Testis (tissue), 3 donors: ENCODE data around the gene CAPRIN1. TPM values are rescaled to one million over a fixed set of nuclear protein-coding genes. Genes with fewer than 3 reads are reported as not detected.

Experiments used
- DNase-seq: peaks from one replicate; pipeline ENCODE4 v3.0.0-alpha.2; 2019
- H3K27ac ChIP-seq, 2 donors: fragments of 200-600 bp; sonication (generic); one replicate each; pipeline ENCODE4 v1.5.1; 2019
- H3K27me3 ChIP-seq: fragments of 200-600 bp; sonication (generic); one replicate; pipeline ENCODE4 v1.5.1; 2019
- H3K36me3 ChIP-seq: fragments of 200-600 bp; sonication (generic); one replicate; pipeline ENCODE4 v1.5.1; 2017; ENCODE audit warnings: low read depth; ENCODE audit errors: missing control alignments
- H3K4me1 ChIP-seq: fragments of 200-600 bp; sonication (generic); one replicate; pipeline ENCODE4 v1.5.1; 2019
- H3K4me3 ChIP-seq, 2 donors: fragments of 200-600 bp; sonication (generic); one replicate each; pipeline ENCODE4 v1.5.1; 2017 to 2019
- H3K9me3 ChIP-seq: fragments of 200-600 bp; sonication (generic); one replicate; pipeline ENCODE4 v1.5.1; 2017
- POLR2A ChIP-seq: fragments of 450-650 bp; IDR thresholded peaks from one replicate; pipeline ENCODE4 v1.6.1; 2017; ENCODE audit warnings: antibody characterized with exemption, mild to moderate bottlenecking, moderate library complexity
- WGBS, 2 donors: methylation state at CpG; one replicate each; pipeline ENCODE4 v1.1.5; 2018; 5-methylcytosine and 5-hydroxymethylcytosine counted together
- intact Hi-C: fragments of 100-400 bp; cut with DNase I; formaldehyde crosslinking; loops from one replicate; pipeline ENCODE4 v1.15.1; 2023; ENCODE audit warnings: low total_unique reads
- polyA plus RNA-seq: library from polyadenylated mRNA; stranded (reverse); fragments of 350-450 nt; fragmentation: Illumina TruSeq; extraction: RNeasy Lipid Tissue Mini Kit (QIAGEN cat#74804); gene quantifications from one replicate; pipeline ENCODE4 v1.2.3, GENCODE V29; 2014; ENCODE audit warnings: low read depth, low replicate concordance; ENCODE audit not compliant: insufficient read depth
- total RNA-seq, 2 donors: library from RNA; depleted of rRNA; stranded (reverse); fragments of >200 nt; gene quantifications; one replicate each; pipeline ENCODE4 v1.2.3, GENCODE V29; 2016
- TF ChIP-seq, protein P1 (sequence below), 3 experiments: fragments of 450-650 bp in 2 of 3; fragments of 200-600 bp in 1 of 3; sonication (generic) in 1 of 3; IDR thresholded peaks; one replicate each; pipeline ENCODE4 v1.5.1; 2016 to 2019; ENCODE audit warnings: antibody characterized with exemption in 3 of 3, mild to moderate bottlenecking in 2 of 3, moderate library complexity in 1 of 3

CAPRIN1 gene
- total and polyA plus RNA-seq, 3 donors from 2014 or later: 281 to 419 (median 377) TPM

DNA sequence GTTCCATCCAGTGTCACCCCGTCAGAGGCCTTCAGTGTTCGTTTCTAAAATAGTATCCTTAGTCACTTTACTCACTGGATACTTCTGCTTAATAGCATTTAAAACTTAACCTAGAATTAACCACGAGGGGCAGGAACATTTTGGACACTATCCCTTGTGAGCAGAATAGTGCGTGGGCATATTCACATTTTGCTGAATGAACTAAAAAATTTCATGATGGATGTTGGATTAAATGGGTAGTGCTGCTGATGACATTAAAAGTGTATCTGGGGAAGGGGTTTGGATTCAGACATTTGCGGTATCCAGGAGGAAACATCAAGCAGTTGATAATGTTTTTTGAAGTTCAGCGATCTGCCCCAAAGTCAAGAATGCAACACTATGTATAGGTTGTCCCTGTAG is 53.1 kb downstream of the CAPRIN1 start:
- peak overlapping the region; percentile 82 to 95 for H3K27ac ChIP-seq
- H3K36me3 ChIP-seq: no peaks in the 10 kb centered on the region
- peak overlapping the region; percentile 87 to 96 for H3K4me3 ChIP-seq
- no peak for TF ChIP-seq POLR2A
- TF ChIP-seq, protein P1, sequence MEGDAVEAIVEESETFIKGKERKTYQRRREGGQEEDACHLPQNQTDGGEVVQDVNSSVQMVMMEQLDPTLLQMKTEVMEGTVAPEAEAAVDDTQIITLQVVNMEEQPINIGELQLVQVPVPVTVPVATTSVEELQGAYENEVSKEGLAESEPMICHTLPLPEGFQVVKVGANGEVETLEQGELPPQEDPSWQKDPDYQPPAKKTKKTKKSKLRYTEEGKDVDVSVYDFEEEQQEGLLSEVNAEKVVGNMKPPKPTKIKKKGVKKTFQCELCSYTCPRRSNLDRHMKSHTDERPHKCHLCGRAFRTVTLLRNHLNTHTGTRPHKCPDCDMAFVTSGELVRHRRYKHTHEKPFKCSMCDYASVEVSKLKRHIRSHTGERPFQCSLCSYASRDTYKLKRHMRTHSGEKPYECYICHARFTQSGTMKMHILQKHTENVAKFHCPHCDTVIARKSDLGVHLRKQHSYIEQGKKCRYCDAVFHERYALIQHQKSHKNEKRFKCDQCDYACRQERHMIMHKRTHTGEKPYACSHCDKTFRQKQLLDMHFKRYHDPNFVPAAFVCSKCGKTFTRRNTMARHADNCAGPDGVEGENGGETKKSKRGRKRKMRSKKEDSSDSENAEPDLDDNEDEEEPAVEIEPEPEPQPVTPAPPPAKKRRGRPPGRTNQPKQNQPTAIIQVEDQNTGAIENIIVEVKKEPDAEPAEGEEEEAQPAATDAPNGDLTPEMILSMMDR (IDR thresholded peaks at IDR 0.05): no peak
- H3K4me1 ChIP-seq: peaks cover 6% of the 10 kb centered on the region
- intact Hi-C loops: no loop called here
- 7 to 10% methylated on average over 6 of the region's 6 CpGs for WGBS, 2 donors
- H3K9me3 ChIP-seq: no peaks in the 10 kb centered on the region
- DNase-seq: no peak
- H3K27me3 ChIP-seq: no peaks in the 10 kb centered on the region

DNA sequence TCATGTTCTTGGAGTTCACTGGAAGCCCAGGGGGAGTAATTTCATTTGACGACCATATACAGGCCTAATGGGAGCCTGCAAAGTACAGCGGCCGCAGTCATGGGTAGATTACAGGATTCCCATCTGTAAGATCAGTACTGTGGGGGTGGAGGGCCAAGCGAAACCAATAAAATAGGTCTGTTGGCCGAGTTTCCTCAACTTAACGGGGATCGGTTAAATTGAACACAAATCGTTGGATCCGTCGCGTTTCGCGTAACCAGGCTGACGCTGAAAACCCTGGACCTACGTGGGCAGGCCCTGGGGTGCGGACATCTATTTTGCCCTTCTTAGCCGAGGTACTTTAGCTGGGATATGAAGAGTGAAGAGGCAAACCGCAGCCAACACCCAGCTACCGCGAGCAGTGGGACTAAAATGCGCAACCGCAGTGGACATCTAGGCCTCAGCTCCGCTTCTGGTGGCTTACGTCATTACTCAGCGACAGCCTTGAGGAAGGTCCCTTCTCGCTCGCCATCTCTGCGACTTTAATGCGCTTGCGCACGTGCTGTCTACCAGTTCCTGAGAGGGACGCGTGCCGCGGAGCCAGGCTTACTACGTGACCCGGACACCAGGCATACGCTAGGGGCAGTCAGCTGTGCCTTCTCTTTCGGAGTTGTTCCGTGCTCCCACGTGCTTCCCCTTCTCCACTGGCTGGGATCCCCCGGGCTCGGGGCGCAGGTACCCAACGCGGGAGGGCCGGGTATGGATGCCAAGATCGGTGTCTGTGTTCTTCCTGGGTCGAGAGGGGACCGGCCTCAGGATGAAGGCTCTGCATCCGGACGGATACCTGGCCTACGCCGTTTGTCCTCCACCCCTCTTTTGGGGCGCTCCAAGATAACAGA is 53.8 kb downstream of the CAPRIN1 start, which contains the start of gene NAT10:
TSS of gene NAT10 (plus strand) at position 551 of the 878 bp plus-strand sequence. CDS start 2,597 bp downstream, outside the sequence.
- Histone ChIP-seq H3K36me3 (no peaks in the 10 kb centered on the region), H3K9me3 (no peaks in the 10 kb centered on the region)
- intact Hi-C loops: no loop called here

DNA sequence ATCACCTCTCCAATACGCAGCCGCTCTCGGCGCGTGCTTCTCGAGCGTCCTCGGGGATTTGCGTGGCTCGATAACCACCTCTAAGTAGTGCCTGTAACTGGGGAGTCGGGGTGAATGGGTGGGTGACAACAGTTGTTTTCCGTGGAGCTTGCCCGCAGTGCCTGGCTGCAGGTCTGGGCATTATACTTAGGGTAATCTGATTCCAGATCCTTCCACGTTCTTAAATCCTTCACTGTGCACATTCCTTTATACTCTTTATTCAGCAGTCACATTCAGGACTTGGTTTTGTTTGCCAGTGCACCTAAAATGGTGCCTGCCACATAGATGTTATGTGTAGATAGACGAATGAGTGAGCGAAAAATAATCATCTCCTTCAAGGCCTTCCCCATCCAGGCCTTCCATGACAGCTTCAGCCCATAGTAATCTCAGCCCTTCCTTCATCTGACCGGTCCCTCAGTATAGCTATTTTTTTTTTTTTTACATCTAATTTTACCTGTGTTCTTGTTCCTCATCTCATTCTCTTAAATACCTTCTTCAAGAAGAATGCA is 54.5 kb downstream of the CAPRIN1 start:
- no peak for TF ChIP-seq POLR2A
- H3K36me3 ChIP-seq: no peaks in the 10 kb centered on the region
- 1 to 2% methylated on average over 8 to 17 of the region's 17 CpGs for WGBS, 2 donors
- peak overlapping the region; percentile 87 to 96 for H3K4me3 ChIP-seq
- peak overlapping the region; percentile 82 to 95 for H3K27ac ChIP-seq
- H3K9me3 ChIP-seq: no peaks in the 10 kb centered on the region
- no peaks in the 10 kb centered on the region for H3K27me3 ChIP-seq
- DNase-seq: no peak
- H3K4me1 ChIP-seq: peaks cover 6% of the 10 kb centered on the region
- intact Hi-C loops: no loop called here

More for the DNA sequence above, 53.8 kb downstream of the CAPRIN1 start, which contains the start of gene NAT10:
- no peaks in the 10 kb centered on the region for H3K27me3 ChIP-seq
- peak; percentile 97 for DNase-seq
- peak within 1 kb of the TSS; percentile 82 to 95 for H3K27ac ChIP-seq
- TF ChIP-seq, protein P1 (IDR thresholded peaks at IDR 0.05): peak in 1 of 3 experiments; percentile 22
- peak; percentile 27 for TF ChIP-seq POLR2A
- H3K4me3 ChIP-seq: peak within 1 kb of the TSS; percentile 87 to 96
- peaks cover 6% of the 10 kb centered on the region for H3K4me1 ChIP-seq
- 0 to 1% methylated on average over 47 to 52 of the region's 55 CpGs for WGBS, 2 donors

DNA sequence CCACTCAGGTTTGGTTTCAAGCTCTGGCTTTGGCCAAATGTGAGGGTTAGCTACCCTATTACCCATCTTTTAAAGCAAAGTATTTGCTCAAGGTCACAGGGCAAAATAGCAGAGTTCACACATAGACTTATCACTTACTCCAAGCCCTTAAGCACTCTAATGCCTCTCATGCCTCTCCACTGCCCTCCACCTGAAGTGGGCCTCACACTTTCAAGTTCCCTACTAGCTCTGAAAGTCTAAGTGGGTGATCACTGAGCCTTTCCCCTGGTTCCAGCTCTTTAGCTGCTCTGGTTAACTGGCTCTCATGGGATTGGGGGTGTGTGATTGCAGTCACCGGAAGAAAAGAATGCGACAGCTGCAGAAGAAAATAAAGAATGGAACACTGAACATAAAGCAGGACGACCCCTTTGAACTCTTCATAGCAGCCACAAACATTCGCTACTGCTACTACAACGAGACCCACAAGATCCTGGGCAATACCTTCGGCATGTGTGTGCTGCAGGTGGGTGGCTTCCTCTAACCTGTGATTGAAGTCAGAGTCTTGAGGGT is 60.3 kb downstream of the CAPRIN1 start:
- DNase-seq: no peak
- intact Hi-C loops: loop anchor here (10.0 kb wide), 1 partner anchor 53 kb away; no protein-coding TSS in a partner anchor
- Histone ChIP-seq H3K4me3 (no peak overlapping the region), H3K9me3 (no peaks in the 10 kb centered on the region), H3K27me3 (no peaks in the 10 kb centered on the region), H3K36me3 (no peaks in the 10 kb centered on the region), H3K4me1 (no peaks in the 10 kb centered on the region), H3K27ac (no peak overlapping the region)
- WGBS, 2 donors: 95 to 96% methylated on average over 6 of the region's 6 CpGs
- TF ChIP-seq, protein P1 (IDR thresholded peaks at IDR 0.05): no peak
- no peak for TF ChIP-seq POLR2A

DNA sequence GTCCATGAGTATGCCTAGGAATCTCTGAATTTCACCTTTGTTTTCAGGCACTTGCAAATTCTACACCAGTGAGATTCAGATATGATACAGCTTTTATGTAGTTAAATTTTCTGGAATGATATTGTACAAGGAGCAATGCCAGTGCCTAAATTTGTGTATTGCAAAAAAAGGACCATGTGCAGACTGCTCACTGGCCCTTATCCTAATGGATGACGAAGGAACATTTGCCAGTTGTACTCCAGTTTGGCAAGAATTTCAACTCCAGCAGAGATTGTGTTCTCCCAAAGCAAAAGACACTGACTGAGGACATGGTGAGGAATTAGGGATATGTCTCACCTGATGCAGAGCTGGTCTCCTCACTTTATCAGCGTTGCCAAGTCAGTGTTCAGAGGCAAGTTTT is 62.5 kb downstream of the CAPRIN1 start:
- Histone ChIP-seq H3K4me1 (no peaks in the 10 kb centered on the region), H3K27ac (no peak overlapping the region), H3K36me3 (no peaks in the 10 kb centered on the region), H3K27me3 (no peaks in the 10 kb centered on the region), H3K9me3 (no peaks in the 10 kb centered on the region), H3K4me3 (no peak overlapping the region)
- TF ChIP-seq, protein P1 (IDR thresholded peaks at IDR 0.05): no peak
- no peak for TF ChIP-seq POLR2A
- intact Hi-C loops: loop anchor here (10.0 kb wide), 1 partner anchor 51 kb away; no protein-coding TSS in a partner anchor
- WGBS, 2 donors: 71 to 76% methylated on average over 2 of the region's 2 CpGs
- no peak for DNase-seq
